Measurements from ENCODE around the gene XRCC3. TPM values are rescaled to one million over a fixed set of nuclear protein-coding genes. Genes with fewer than 3 reads are reported as not detected.

XRCC3 gene
- total and polyA plus RNA-seq, 2 experiments from 2014 or later, result 4.0 to 20.3 TPM

DNA sequence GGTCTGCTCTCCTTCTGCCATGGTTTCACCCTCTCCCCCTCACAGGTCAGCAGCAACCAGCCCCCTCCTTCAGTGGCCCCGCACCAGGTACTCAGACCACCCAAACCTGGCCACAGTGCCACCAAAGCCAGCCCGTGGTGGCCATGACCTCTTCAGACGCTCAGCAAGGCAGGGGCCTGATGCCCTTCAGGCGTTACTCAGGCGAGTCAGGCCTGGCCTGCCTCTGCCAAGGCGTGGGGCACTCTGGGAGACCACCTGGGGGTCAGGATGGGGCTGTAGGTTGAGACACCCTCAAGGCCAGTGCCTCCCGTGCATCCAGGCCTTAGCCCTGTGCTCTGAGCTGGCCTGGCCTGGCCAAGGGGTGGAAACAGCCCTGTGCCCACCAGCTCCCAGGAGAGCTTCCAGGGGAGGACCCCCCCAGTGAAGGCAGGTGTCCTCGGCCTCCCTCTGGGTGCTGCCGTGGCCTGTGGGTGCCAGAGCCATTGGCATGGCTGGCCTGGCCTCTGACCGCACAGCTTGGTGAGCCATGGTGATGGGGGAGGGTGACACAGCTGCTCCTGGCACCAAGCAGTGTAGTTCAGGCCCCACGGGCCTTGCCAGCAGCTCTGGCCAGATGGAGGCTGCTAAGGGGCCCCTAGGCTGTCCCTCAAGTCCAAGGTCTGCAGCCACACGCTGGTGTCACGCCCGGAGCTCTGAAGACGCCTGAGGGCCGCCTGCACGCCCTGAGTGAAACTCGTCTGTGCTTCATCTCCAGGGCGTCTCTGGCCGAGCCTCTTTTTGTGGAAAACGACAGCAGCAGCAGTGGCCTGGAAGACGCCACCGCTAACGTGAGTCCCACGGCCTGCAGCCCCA lies 15.1 kb downstream of the XRCC3 start:
- H3K9me3 ChIP-seq (ENCODE audit: low read depth), result no peaks in the 10 kb centered on the region
- H3K4me3 ChIP-seq, result no peak overlapping the region
- H2AFZ ChIP-seq, result no peak overlapping the region
- H3K36me3 ChIP-seq (ENCODE audit: low read depth), result peaks cover 28% of the 10 kb centered on the region
- H4K20me1 ChIP-seq (ENCODE audit: insufficient read depth), result no peaks in the 10 kb centered on the region
- no peak overlapping the region for H3K9ac ChIP-seq
- H3K79me2 ChIP-seq (ENCODE audit: insufficient read depth), result peaks cover 49% of the 10 kb centered on the region
- 79 to 85% methylated on average over 24 to 25 of the region's 25 CpGs for WGBS, 2 experiments (ENCODE audit: low coverage in 1 of 2, low lambda C conversion rate in 2 of 2, missing lambda C conversion rate in 2 of 2)
- no peak overlapping the region for H3K4me2 ChIP-seq (ENCODE audit: unreplicated experiment)
- H3K9me2 ChIP-seq (ENCODE audit: insufficient read depth), result no peaks in the 10 kb centered on the region
- in situ Hi-C loops (cut with MboI), result no loop called here
- DNase-seq, result peak; percentile 32
- peaks cover 11% of the 10 kb centered on the region; the same call in 1 of the 2 replicates for H3F3A ChIP-seq (ENCODE audit: insufficient read depth)
- H3K4me1 ChIP-seq (ENCODE audit: insufficient read depth), result no peaks in the 10 kb centered on the region
- no peak overlapping the region for H3K27ac ChIP-seq
- TF ChIP-seq EZH2phosphoT487 (IDR thresholded peaks at IDR 0.05; ENCODE audit: insufficient read depth, low read depth), result no peak
- no peak for TF ChIP-seq EZH2 (IDR thresholded peaks at IDR 0.05; ENCODE audit: insufficient read depth, poor library complexity, severe bottlenecking)
- no peaks in the 10 kb centered on the region for H3K27me3 ChIP-seq (replicated peaks; ENCODE audit: insufficient read depth)

DNA sequence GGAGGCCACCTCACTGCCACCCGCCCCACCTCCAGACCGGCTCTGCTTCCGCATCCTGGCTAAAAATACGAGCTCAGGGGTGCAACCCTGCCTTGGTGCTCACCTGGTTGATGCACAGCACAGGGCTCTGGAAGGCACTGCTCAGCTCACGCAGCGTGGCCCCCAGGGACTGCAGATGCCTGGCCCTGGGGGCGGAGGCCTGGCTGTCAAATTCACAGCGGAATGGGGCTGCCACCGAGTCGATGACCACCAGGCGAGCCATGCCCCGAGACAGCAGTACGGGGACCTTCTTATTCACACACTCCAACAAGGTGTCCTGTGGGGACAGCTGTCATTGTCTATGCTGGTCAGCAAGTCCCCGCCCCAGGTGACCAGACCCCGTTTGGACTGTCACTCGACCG lies 16.0 kb downstream of the XRCC3 start:
- TF ChIP-seq EZH2phosphoT487 (IDR thresholded peaks at IDR 0.05; ENCODE audit: insufficient read depth, low read depth), result no peak
- no peak for TF ChIP-seq EZH2 (IDR thresholded peaks at IDR 0.05; ENCODE audit: insufficient read depth, poor library complexity, severe bottlenecking)
- in situ Hi-C loops (cut with MboI), result no loop called here
- H3K27ac ChIP-seq, result no peak overlapping the region
- no peaks in the 10 kb centered on the region for H4K20me1 ChIP-seq (ENCODE audit: insufficient read depth)
- DNase-seq, result no peak
- H3K4me2 ChIP-seq (ENCODE audit: unreplicated experiment), result no peak overlapping the region
- WGBS, 2 experiments (ENCODE audit: low coverage in 1 of 2, low lambda C conversion rate in 2 of 2, missing lambda C conversion rate in 2 of 2), result 92 to 94% methylated on average over 17 of the region's 17 CpGs
- peaks cover 11% of the 10 kb centered on the region; the same call in 1 of the 2 replicates for H3F3A ChIP-seq (ENCODE audit: insufficient read depth)
- H3K9me2 ChIP-seq (ENCODE audit: insufficient read depth), result no peaks in the 10 kb centered on the region
- no peaks in the 10 kb centered on the region for H3K4me1 ChIP-seq (ENCODE audit: insufficient read depth)
- H3K27me3 ChIP-seq (replicated peaks; ENCODE audit: insufficient read depth), result no peaks in the 10 kb centered on the region
- no peak overlapping the region for H2AFZ ChIP-seq
- no peaks in the 10 kb centered on the region for H3K9me3 ChIP-seq (ENCODE audit: low read depth)
- H3K4me3 ChIP-seq, result no peak overlapping the region
- H3K79me2 ChIP-seq (ENCODE audit: insufficient read depth), result peaks cover 58% of the 10 kb centered on the region
- H3K36me3 ChIP-seq (ENCODE audit: low read depth), result peaks cover 28% of the 10 kb centered on the region
- H3K9ac ChIP-seq, result no peak overlapping the region

DNA sequence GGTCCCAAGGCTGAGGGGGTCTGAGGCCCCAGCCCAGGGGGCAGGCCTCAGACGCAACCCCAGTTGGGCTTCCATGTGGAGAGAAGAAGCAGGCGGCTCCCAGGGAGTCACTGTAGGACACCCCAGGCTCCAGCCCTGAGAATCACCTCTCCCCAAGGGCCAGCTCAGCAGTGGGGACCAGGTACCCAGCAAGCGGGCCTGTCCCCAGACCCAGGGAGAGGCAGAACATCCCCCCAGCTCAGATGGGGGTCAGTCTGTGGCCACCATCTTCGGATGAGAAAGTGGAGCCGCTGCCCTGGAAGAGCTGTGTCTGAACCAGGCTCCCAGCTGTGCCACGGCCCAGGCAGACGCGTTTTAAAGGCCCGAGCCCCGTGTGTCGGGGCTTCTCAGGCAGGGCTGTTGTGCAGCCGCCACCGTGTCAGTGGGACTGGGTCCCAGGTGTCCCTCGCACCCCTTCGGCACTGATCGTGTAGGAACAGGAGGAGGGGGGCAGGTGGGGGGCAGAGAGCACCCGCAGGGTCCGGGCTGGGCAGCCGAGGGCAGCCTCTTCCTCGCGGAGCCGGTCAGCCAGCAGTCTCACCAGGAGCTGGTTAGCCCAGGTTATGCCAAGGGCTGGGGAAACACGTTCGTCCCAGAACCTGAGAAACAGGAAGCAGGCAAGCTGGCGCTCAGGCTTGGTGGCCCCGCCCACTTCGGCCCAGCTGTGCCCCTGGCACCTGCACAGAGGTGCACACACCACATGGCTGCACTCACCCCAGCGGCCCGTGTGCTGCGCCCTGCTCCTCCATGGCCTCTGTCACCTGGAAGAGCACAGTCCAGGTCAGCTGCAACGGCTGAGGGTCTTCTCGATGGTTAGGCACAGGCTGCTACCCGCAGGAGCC lies 16.6 kb downstream of the XRCC3 start:
- DNase-seq, result no peak
- no peaks in the 10 kb centered on the region for H4K20me1 ChIP-seq (ENCODE audit: insufficient read depth)

DNA sequence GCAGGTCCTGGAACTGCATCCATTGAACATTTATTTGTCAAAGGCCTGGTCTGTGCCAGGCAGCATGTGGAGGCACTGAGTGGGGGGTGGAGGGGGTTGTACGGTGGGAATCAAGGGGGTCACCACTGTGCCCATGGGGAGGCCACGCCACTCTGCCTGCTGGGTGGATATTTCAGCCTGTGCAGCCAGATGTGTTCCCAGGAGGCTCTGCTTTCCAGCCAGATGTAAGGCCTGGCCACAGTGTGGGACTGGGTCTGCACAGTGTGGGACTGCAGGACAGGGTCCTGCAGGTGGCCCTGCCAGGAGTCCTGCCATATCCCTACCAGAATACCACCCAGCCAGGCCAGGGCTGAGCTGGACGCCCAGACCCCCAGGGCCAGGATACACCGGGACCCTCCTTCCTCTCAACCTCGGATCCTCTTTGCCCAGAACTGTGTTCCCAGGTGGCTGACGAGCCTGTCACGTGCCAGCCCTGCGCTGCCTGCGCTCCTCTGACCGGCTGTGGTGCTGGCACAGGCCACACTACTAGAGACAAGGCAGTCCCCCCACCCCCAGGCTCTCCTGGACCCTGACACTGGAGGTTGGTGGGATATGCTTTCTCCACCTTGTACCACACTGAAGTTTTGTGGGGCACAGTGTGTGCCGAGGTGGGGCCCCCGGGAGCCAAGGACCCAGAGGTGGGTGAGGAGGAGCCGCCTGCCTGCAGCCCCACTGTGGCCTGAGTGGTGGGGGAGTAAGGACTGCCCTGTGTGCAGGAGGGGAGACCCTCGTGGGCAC lies 17.5 kb downstream of the XRCC3 start:
- no peak overlapping the region for H3K27ac ChIP-seq
- H3K79me2 ChIP-seq (ENCODE audit: insufficient read depth), result peaks cover 72% of the 10 kb centered on the region
- H3K4me1 ChIP-seq (ENCODE audit: insufficient read depth), result no peaks in the 10 kb centered on the region
- no peaks in the 10 kb centered on the region for H3K9me2 ChIP-seq (ENCODE audit: insufficient read depth)
- no peaks in the 10 kb centered on the region for H3K9me3 ChIP-seq (ENCODE audit: low read depth)
- DNase-seq, result no peak
- 81 to 87% methylated on average over 12 to 14 of the region's 14 CpGs for WGBS, 2 experiments (ENCODE audit: low coverage in 1 of 2, low lambda C conversion rate in 2 of 2, missing lambda C conversion rate in 2 of 2)
- no peak overlapping the region for H2AFZ ChIP-seq
- H3K27me3 ChIP-seq (replicated peaks; ENCODE audit: insufficient read depth), result no peaks in the 10 kb centered on the region
- in situ Hi-C loops (cut with MboI), result no loop called here
- no peak overlapping the region for H3K9ac ChIP-seq
- no peak for TF ChIP-seq EZH2phosphoT487 (IDR thresholded peaks at IDR 0.05; ENCODE audit: insufficient read depth, low read depth)
- no peak for TF ChIP-seq EZH2 (IDR thresholded peaks at IDR 0.05; ENCODE audit: insufficient read depth, poor library complexity, severe bottlenecking)
- H4K20me1 ChIP-seq (ENCODE audit: insufficient read depth), result no peaks in the 10 kb centered on the region
- H3K4me2 ChIP-seq (ENCODE audit: unreplicated experiment), result no peak overlapping the region
- no peak overlapping the region for H3K4me3 ChIP-seq
- peaks cover 43% of the 10 kb centered on the region for H3K36me3 ChIP-seq (ENCODE audit: low read depth)
- peaks cover 7% of the 10 kb centered on the region; the same call in 1 of the 2 replicates for H3F3A ChIP-seq (ENCODE audit: insufficient read depth)

More for the DNA sequence above, 16.6 kb downstream of the XRCC3 start:
- WGBS, 2 experiments (ENCODE audit: low coverage in 1 of 2, low lambda C conversion rate in 2 of 2, missing lambda C conversion rate in 2 of 2), result 82 to 85% methylated on average over 27 to 32 of the region's 33 CpGs
- H3F3A ChIP-seq (ENCODE audit: insufficient read depth), result peaks cover 11% of the 10 kb centered on the region; the same call in 1 of the 2 replicates
- no peak overlapping the region for H2AFZ ChIP-seq
- H3K27me3 ChIP-seq (replicated peaks; ENCODE audit: insufficient read depth), result no peaks in the 10 kb centered on the region
- H3K36me3 ChIP-seq (ENCODE audit: low read depth), result peaks cover 34% of the 10 kb centered on the region
- no peak overlapping the region for H3K4me3 ChIP-seq
- no peak overlapping the region for H3K27ac ChIP-seq
- no peaks in the 10 kb centered on the region for H3K9me3 ChIP-seq (ENCODE audit: low read depth)
- no peaks in the 10 kb centered on the region for H3K9me2 ChIP-seq (ENCODE audit: insufficient read depth)
- H3K4me2 ChIP-seq (ENCODE audit: unreplicated experiment), result no peak overlapping the region
- peaks cover 64% of the 10 kb centered on the region for H3K79me2 ChIP-seq (ENCODE audit: insufficient read depth)
- TF ChIP-seq EZH2 (IDR thresholded peaks at IDR 0.05; ENCODE audit: insufficient read depth, poor library complexity, severe bottlenecking) (no peak), EZH2phosphoT487 (IDR thresholded peaks at IDR 0.05; ENCODE audit: insufficient read depth, low read depth) (no peak)
- no peaks in the 10 kb centered on the region for H3K4me1 ChIP-seq (ENCODE audit: insufficient read depth)
- H3K9ac ChIP-seq, result no peak overlapping the region
- in situ Hi-C loops (cut with MboI), result no loop called here
